GM12878 (cell line): ENCODE results near the gene TRIP4. TPM values are rescaled to one million over a fixed set of nuclear protein-coding genes. Genes with fewer than 3 reads are reported as not detected.

ENCODE experiments used
- ATAC-seq: fragments of 200-7000 bp; cut with Tn5 transposase; 3 replicates; pipeline ENCODE4 v1.9.1; 2020; ENCODE audit warnings: mild to moderate bottlenecking, moderate library complexity
- BruUV-seq: library from RNA; stranded (reverse); fragments of 400-500 nt; replicated peaks from 2 replicates; lab custom pipeline; 2021; lab: Mats Ljungman, UMichigan
- CTCF ChIA-PET: fragments of 300-600 bp; sonication (Branson Sonifier 250); formaldehyde crosslinking; extraction: SDS; loops from one replicate; lab custom pipeline; 2021; ENCODE audit warnings: inconsistent platforms; lab: Yijun Ruan, JAX
- POLR2A ChIA-PET: fragments of 350-600 bp; formaldehyde crosslinking; extraction: SDS; loops from one replicate; lab custom pipeline; 2021; ENCODE audit warnings: inconsistent platforms; lab: Charles Lee
- RAD21 ChIA-PET: fragments of 300-600 bp; sonication (Branson Sonifier 250); formaldehyde crosslinking; loops from one replicate; lab custom pipeline; 2023; ENCODE audit warnings: antibody characterized with exemption; ENCODE audit not compliant: unreplicated experiment; lab: Charles Lee
- SMC1A ChIA-PET: fragments of 300-600 bp; sonication (Branson Sonifier 250); formaldehyde crosslinking; loops from one replicate; lab custom pipeline; 2023; ENCODE audit not compliant: unreplicated experiment, uncharacterized antibody; lab: Charles Lee
- DNase-seq: peaks from one replicate; pipeline ENCODE4 v3.0.0-alpha.2; 2011; ENCODE audit warnings: low read depth, low spot score
- FAIRE-seq: peaks from 3 replicates; lab custom pipeline; 2011; peaks lifted over from hg19 to GRCh38; lab: Jason Lieb, UNC
- H2AFZ ChIP-seq: 2 replicates; pipeline ENCODE4 v1.6.0; 2011; ENCODE audit warnings: low read depth, low read length, control low read depth; ENCODE audit not compliant: control insufficient read depth
- H3K27ac ChIP-seq: 2 replicates; pipeline ENCODE4 v1.5.1; 2011; ENCODE audit warnings: control low read depth; ENCODE audit not compliant: control insufficient read depth, insufficient read depth
- H3K27me3 ChIP-seq, 2 experiments: replicated peaks in 1 of 2; 2 replicates each; pipeline versions ENCODE4 v1.6.0 to v1.6.1; 2011; ENCODE audit warnings: low read length in 1 of 2; ENCODE audit not compliant: control insufficient read depth in 2 of 2, insufficient read depth in 2 of 2
- H3K36me3 ChIP-seq, 2 experiments: 2 replicates each; pipeline ENCODE4 v1.5.1; 2011; ENCODE audit warnings: low read length in 1 of 2; ENCODE audit not compliant: control insufficient read depth in 2 of 2, insufficient read depth in 2 of 2
- H3K4me1 ChIP-seq: 2 replicates; pipeline ENCODE4 v1.6.1; 2011; ENCODE audit warnings: mild to moderate bottlenecking, low read length, moderate library complexity, mixed read lengths; ENCODE audit not compliant: control insufficient read depth, insufficient read depth
- H3K4me2 ChIP-seq: 2 replicates; pipeline ENCODE4 v1.6.0; 2011; ENCODE audit warnings: control low read depth; ENCODE audit not compliant: control insufficient read depth, insufficient read depth
- H3K4me3 ChIP-seq: fragments of 200-600 bp; sonication (generic); 2 replicates; pipeline ENCODE4 v1.5.1; 2016
- H3K79me2 ChIP-seq: 2 replicates; pipeline ENCODE4 v1.6.0; 2011; ENCODE audit warnings: low read length; ENCODE audit not compliant: control insufficient read depth, insufficient read depth
- H3K9ac ChIP-seq: 2 replicates; pipeline ENCODE4 v1.8.0; 2011; ENCODE audit warnings: low read length, control low read depth, mixed read lengths; ENCODE audit not compliant: control insufficient read depth, insufficient read depth
- H3K9me3 ChIP-seq: replicated peaks from 3 replicates; pipeline ENCODE4 v1.5.1; 2011; ENCODE audit warnings: mild to moderate bottlenecking, low read length; ENCODE audit not compliant: control insufficient read depth, insufficient read depth
- H4K20me1 ChIP-seq: 2 replicates; pipeline ENCODE4 v1.6.0; 2011; ENCODE audit not compliant: control insufficient read depth, insufficient read depth
- DPF2 ChIP-seq: fragments of 450-650 bp; IDR thresholded peaks from 2 replicates; pipeline ENCODE4 v1.6.1; 2017; ENCODE audit warnings: mild to moderate bottlenecking
- EZH2 ChIP-seq: IDR thresholded peaks from 2 replicates; pipeline ENCODE4 v1.6.1; 2012; ENCODE audit warnings: low read depth, mild to moderate bottlenecking, control low read depth, inconsistent platforms, low read length, borderline replicate concordance; ENCODE audit not compliant: control insufficient read depth
- GABPA ChIP-seq: IDR thresholded peaks from 2 replicates; pipeline ENCODE4 v1.6.1; 2014; ENCODE audit warnings: antibody characterized with exemption, low read depth, mild to moderate bottlenecking, inconsistent platforms
- HCFC1 ChIP-seq: fragments of 150-350 bp; IDR thresholded peaks from 2 replicates; pipeline ENCODE4 v1.6.1; 2014; ENCODE audit warnings: low read length
- LARP7 ChIP-seq: fragments of 450-650 bp; IDR thresholded peaks from 2 replicates; pipeline ENCODE4 v1.6.1; 2017; ENCODE audit warnings: mild to moderate bottlenecking
- NR2C1 ChIP-seq: fragments of 450-650 bp; IDR thresholded peaks from 2 replicates; pipeline ENCODE4 v1.6.1; 2017; ENCODE audit warnings: antibody characterized with exemption, mild to moderate bottlenecking, moderate library complexity
- PRDM15 ChIP-seq: fragments of 450-650 bp; formaldehyde crosslinking; IDR thresholded peaks from 2 replicates; pipeline ENCODE4 v1.4.0; 2020; ENCODE audit warnings: mild to moderate bottlenecking, moderate library complexity
- RBBP5 ChIP-seq: fragments of 200-600 bp; sonication (generic); conservative IDR thresholded peaks from 2 replicates; pipeline ENCODE4 v1.6.1; 2016
- RUNX3 ChIP-seq: IDR thresholded peaks from 2 replicates; pipeline ENCODE4 v1.6.1; 2012; ENCODE audit warnings: low read length, inconsistent platforms
- SMAD1 ChIP-seq: fragments of 450-650 bp; IDR thresholded peaks from 2 replicates; pipeline ENCODE4 v1.6.1; 2018; ENCODE audit warnings: mild to moderate bottlenecking, low read depth; ENCODE audit not compliant: partially characterized antibody
- ZBED1 ChIP-seq: IDR thresholded peaks from 2 replicates; pipeline ENCODE4 v1.6.1; 2016; ENCODE audit warnings: borderline replicate concordance
- ZBTB4 ChIP-seq: fragments of 450-650 bp; formaldehyde crosslinking; IDR thresholded peaks from 2 replicates; pipeline ENCODE4 v1.4.0; 2022; ENCODE audit warnings: mild to moderate bottlenecking, moderate library complexity
- WGBS: methylation state at CpG from one replicate; pipeline ENCODE4 v1.1.6; 2016; ENCODE audit warnings: low lambda C conversion rate; ENCODE audit not compliant: insufficient replicate concordance, insufficient coverage; ENCODE audit errors: missing lambda C conversion rate; 5-methylcytosine and 5-hydroxymethylcytosine counted together
- in situ Hi-C: fragments of 300-500 bp; cut with MboI; formaldehyde crosslinking; loops from 9 replicates; pipeline ENCODE4 v1.14.3; 2018; ENCODE audit warnings: mixed read lengths
- intact Hi-C: fragments of 100-400 bp; cut with micrococcal nuclease; formaldehyde crosslinking; loops from one replicate; pipeline ENCODE4 v1.14.2; 2022; ENCODE audit not compliant: unreplicated experiment
- polyA plus RNA-seq, 11 experiments: library from polyadenylated mRNA; depleted of rRNA in 4 of 11; unstranded in 6 of 11; stranded (reverse) in 5 of 11; fragments of >200 nt; fragmentation: Nextera tagmentation in 4 of 11; fragmentation: Illumina TruSeq in 1 of 11; extraction: Ambion mirVana in 4 of 11; extraction: Trizol in 1 of 11; gene quantifications; 1 replicate in 1 of 11; 2 replicates in 10 of 11; pipeline versions ENCODE4 v1.2.1 to v1.2.3, GENCODE V29; 2011 to 2016; ENCODE audit warnings: inconsistent platforms in 2 of 11, missing spikeins in 2 of 11, low read depth in 1 of 11
- total RNA-seq, 4 experiments: library from RNA; depleted of rRNA in 3 of 4; stranded (reverse); fragments of >200 nt in 3 of 4; fragmentation: Illumina TruSeq in 1 of 4; extraction: Trizol in 1 of 4; gene quantifications; 2 replicates each; pipeline versions ENCODE4 v1.2.1 to v1.2.3, GENCODE V29; 2013 to 2021
- TF ChIP-seq, protein P1 (sequence below): fragments of 150-350 bp; IDR thresholded peaks from 2 replicates; pipeline ENCODE4 v1.6.1; 2016; ENCODE audit warnings: low read depth, low read length

The TRIP4 gene
- total and polyA plus RNA-seq, 10 of the 15 experiments (the other 5 are each of a cell fraction or from before 2014, with no cell fraction given), result 6.4 to 24.5 (median 20.0) TPM

- BruUV-seq, result no TSS peak
- CTCF ChIA-PET, result interaction anchor here (0.7 to 2.3 kb wide), 10 partner anchors 10 to 268 kb away, joined by 3 to 11 read pairs (median 4); no protein-coding TSS in a partner anchor
- H3K4me1 ChIP-seq, result peaks cover 50% of the 10 kb centered on the region
- peak within 1 kb of the TSS; percentile 67 for H3K9ac ChIP-seq
- POLR2A ChIA-PET, result interaction anchor here (0.5 to 2.1 kb wide), 9 partner anchors 8 to 309 kb away, joined by 3 to 13 read pairs (median 4); partner anchors contain the start of genes SNX22 and TRIP4
- peak within 1 kb of the TSS; percentile 90 for H3K4me2 ChIP-seq
- H3K36me3 ChIP-seq, result no peaks in the 10 kb centered on the region; a peak in 1 of 4 replicates
- H3K27me3 ChIP-seq, result no peaks in the 10 kb centered on the region
- H3K79me2 ChIP-seq, result peaks cover 52% of the 10 kb centered on the region
- SMC1A ChIA-PET, result interaction anchor here (0.6 to 3.8 kb wide), 21 partner anchors 9 to 219 kb away, joined by 3 to 24 read pairs (median 5); partner anchors contain the start of gene TRIP4
- DNase-seq (no peak), ATAC-seq (peak; percentile 63), FAIRE-seq (no peak)
- RAD21 ChIA-PET, result interaction anchor here (0.6 to 2.0 kb wide), 18 partner anchors 10 to 193 kb away, joined by 3 to 14 read pairs (median 4); partner anchors contain the start of gene TRIP4
- H3K27ac ChIP-seq, result peak within 1 kb of the TSS; percentile 92
- H3K9me3 ChIP-seq, result no peaks in the 10 kb centered on the region
- in situ Hi-C loops, result no loop called here
- H2AFZ ChIP-seq, result peak within 1 kb of the TSS; percentile 71
- WGBS, result 1% methylated on average over 32 of the region's 45 CpGs
- intact Hi-C loops, result loop anchor here (2.0 to 5.0 kb wide), 3 partner anchors 29 to 162 kb away; partner anchors contain the start of gene TRIP4
- H3K4me3 ChIP-seq, result peak within 1 kb of the TSS; percentile 78
- H4K20me1 ChIP-seq, result no peaks in the 10 kb centered on the region
- TF ChIP-seq, protein P1, sequence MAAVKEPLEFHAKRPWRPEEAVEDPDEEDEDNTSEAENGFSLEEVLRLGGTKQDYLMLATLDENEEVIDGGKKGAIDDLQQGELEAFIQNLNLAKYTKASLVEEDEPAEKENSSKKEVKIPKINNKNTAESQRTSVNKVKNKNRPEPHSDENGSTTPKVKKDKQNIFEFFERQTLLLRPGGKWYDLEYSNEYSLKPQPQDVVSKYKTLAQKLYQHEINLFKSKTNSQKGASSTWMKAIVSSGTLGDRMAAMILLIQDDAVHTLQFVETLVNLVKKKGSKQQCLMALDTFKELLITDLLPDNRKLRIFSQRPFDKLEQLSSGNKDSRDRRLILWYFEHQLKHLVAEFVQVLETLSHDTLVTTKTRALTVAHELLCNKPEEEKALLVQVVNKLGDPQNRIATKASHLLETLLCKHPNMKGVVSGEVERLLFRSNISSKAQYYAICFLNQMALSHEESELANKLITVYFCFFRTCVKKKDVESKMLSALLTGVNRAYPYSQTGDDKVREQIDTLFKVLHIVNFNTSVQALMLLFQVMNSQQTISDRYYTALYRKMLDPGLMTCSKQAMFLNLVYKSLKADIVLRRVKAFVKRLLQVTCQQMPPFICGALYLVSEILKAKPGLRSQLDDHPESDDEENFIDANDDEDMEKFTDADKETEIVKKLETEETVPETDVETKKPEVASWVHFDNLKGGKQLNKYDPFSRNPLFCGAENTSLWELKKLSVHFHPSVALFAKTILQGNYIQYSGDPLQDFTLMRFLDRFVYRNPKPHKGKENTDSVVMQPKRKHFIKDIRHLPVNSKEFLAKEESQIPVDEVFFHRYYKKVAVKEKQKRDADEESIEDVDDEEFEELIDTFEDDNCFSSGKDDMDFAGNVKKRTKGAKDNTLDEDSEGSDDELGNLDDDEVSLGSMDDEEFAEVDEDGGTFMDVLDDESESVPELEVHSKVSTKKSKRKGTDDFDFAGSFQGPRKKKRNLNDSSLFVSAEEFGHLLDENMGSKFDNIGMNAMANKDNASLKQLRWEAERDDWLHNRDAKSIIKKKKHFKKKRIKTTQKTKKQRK, result no peak
- no peak for TF ChIP-seq ZBED1
- TF ChIP-seq ZBTB4, result no peak
- TF ChIP-seq EZH2, result no peak
- no peak for TF ChIP-seq SMAD1
- TF ChIP-seq NR2C1, result no peak
- peak; percentile 60 for TF ChIP-seq RUNX3
- TF ChIP-seq RBBP5, result no peak
- peak; percentile 83; the same call in 1 of the 2 replicates for TF ChIP-seq DPF2
- TF ChIP-seq LARP7, result peak; percentile 96
- no peak; the same call in 1 of the 2 replicates for TF ChIP-seq HCFC1
- no peak for TF ChIP-seq PRDM15 (CRISPR knock-in tag)
- TF ChIP-seq GABPA, result 0 out of 2 replicates have a peak, but pooled peaks have one; percentile 35
Observed at GRCh38 chr15:64460206-64460723, 72.6 kb downstream of the TRIP4 start, which contains the start of gene ZNF609. Gene ZNF609 (plus strand): TSS chr15:64460578. CDS start chr15:64499420, 38,842 bp downstream.
